HCT116 (cell line): ENCODE data around the gene TPMT. TPM values are rescaled to one million over a fixed set of nuclear protein-coding genes. Genes with fewer than 3 reads are reported as not detected.

Experiments
- ATAC-seq: fragments of 200-7000 bp; cut with Tn5 transposase; 2 replicates; pipeline ENCODE4 v1.9.1; 2020; ENCODE audit warnings: mild to moderate bottlenecking, moderate library complexity
- BruUV-seq: library from RNA; stranded (reverse); fragments of 400-500 nt; replicated peaks from 2 replicates; lab custom pipeline; 2021; lab: Mats Ljungman, UMichigan
- CTCF ChIA-PET: fragments of 300-600 bp; sonication (Branson Sonifier 250); formaldehyde crosslinking; loops from one replicate; lab custom pipeline; 2021; ENCODE audit warnings: antibody characterized with exemption; lab: Charles Lee
- POLR2A ChIA-PET: fragments of 300-600, 350-600 bp; sonication (Branson Sonifier 250); formaldehyde crosslinking; loops from one replicate; lab custom pipeline; 2021; ENCODE audit warnings: antibody characterized with exemption; lab: Charles Lee
- RAD21 ChIA-PET, 2 experiments: fragments of 300-600 bp; sonication (Branson Sonifier 250); formaldehyde crosslinking; loops; one replicate each; lab custom pipeline; 2023; ENCODE audit warnings: low total read pairs in 2 of 2; ENCODE audit not compliant: uncharacterized antibody in 2 of 2, unreplicated experiment in 2 of 2, low non-redundant PET in 1 of 2; lab: Charles Lee
- DNase-seq: peaks from one replicate; pipeline ENCODE4 v3.0.0-alpha.2; 2010; ENCODE audit warnings: low read depth, low spot score
- H2AFZ ChIP-seq: fragments of 200-600 bp; shearing (Covaris generic), sonication (generic); 2 replicates; pipeline ENCODE4 v1.6.1; 2017; ENCODE audit warnings: low read depth, mixed run types, mixed read lengths, antibody characterized with exemption, low read length; ENCODE audit not compliant: poor library complexity, severe bottlenecking
- H3K27ac ChIP-seq: 2 replicates; pipeline ENCODE4 v1.5.1; 2012; ENCODE audit warnings: low read depth, low read length
- H3K27me3 ChIP-seq: fragments of 200-600 bp; sonication (generic); 2 replicates; pipeline ENCODE4 v1.6.1; 2016; ENCODE audit warnings: mixed run types, low read length, mixed read lengths; ENCODE audit not compliant: insufficient read depth
- H3K36me3 ChIP-seq, 2 experiments: fragments of 200-500 bp in 1 of 2; fragments of 200-600 bp in 1 of 2; sonication (Bioruptor generic) in 1 of 2; sonication (generic) in 1 of 2; 2 replicates each; pipeline versions ENCODE4 v1.5.1 to v1.6.1; 2014 to 2016; ENCODE audit warnings: low read length in 2 of 2, inconsistent platforms in 1 of 2, mixed read lengths in 1 of 2, mixed run types in 1 of 2; ENCODE audit not compliant: insufficient read depth in 2 of 2, control insufficient read depth in 1 of 2
- H3K4me1 ChIP-seq, 2 experiments: fragments of 200-600 bp in 1 of 2; sonication (generic) in 1 of 2; 2 replicates each; pipeline versions ENCODE4 v1.5.1 to v1.6.1; 2012 to 2017; ENCODE audit warnings: low read length in 2 of 2, inconsistent platforms in 1 of 2, mild to moderate bottlenecking in 1 of 2, mixed read lengths in 1 of 2, mixed run types in 1 of 2, moderate library complexity in 1 of 2; ENCODE audit not compliant: insufficient read depth in 2 of 2, control insufficient read depth in 1 of 2
- H3K4me2 ChIP-seq: fragments of 200-600 bp; sonication (generic); 2 replicates; pipeline ENCODE4 v1.6.1; 2017; ENCODE audit warnings: mixed run types, low read length, mixed read lengths
- H3K4me3 ChIP-seq, 2 experiments: fragments of 200-600 bp in 1 of 2; sonication (generic) in 1 of 2; replicated peaks in 1 of 2; 2 replicates each; pipeline ENCODE4 v1.5.1; 2011 to 2016; ENCODE audit warnings: low read length in 2 of 2, control low read depth in 1 of 2, low read depth in 1 of 2, mild to moderate bottlenecking in 1 of 2, mixed read lengths in 1 of 2, mixed run types in 1 of 2
- H3K79me2 ChIP-seq: fragments of 200-600 bp; sonication (generic); 2 replicates; pipeline ENCODE4 v1.6.1; 2017; ENCODE audit warnings: mild to moderate bottlenecking, mixed run types, low read length, moderate library complexity, mixed read lengths; ENCODE audit not compliant: insufficient read depth
- H3K9ac ChIP-seq: fragments of 200-600 bp; sonication (generic); 2 replicates; pipeline ENCODE4 v1.6.1; 2016; ENCODE audit warnings: low read length, mixed read lengths
- H3K9me2 ChIP-seq: fragments of 200-600 bp; sonication (generic), shearing (Covaris generic); 2 replicates; pipeline ENCODE4 v1.6.1; 2017; ENCODE audit warnings: mixed run types, mild to moderate bottlenecking, moderate library complexity; ENCODE audit not compliant: insufficient read depth
- H3K9me3 ChIP-seq, 2 experiments: fragments of 200-500 bp in 1 of 2; fragments of 200-600 bp in 1 of 2; sonication (Bioruptor generic) in 1 of 2; sonication (generic) in 1 of 2; 2 replicates each; pipeline ENCODE4 v1.6.1; 2014 to 2017; ENCODE audit warnings: low read length in 2 of 2, mixed read lengths in 2 of 2, inconsistent platforms in 1 of 2, low read depth in 1 of 2, mild to moderate bottlenecking in 1 of 2, mixed run types in 1 of 2, moderate library complexity in 1 of 2; ENCODE audit not compliant: control insufficient read depth in 1 of 2, insufficient read depth in 1 of 2
- H4K20me1 ChIP-seq: fragments of 200-600 bp; sonication (generic), shearing (Covaris generic); 2 replicates; pipeline ENCODE4 v1.6.1; 2017; ENCODE audit warnings: mixed run types, mild to moderate bottlenecking, moderate library complexity; ENCODE audit not compliant: insufficient read depth
- CEBPB ChIP-seq: IDR thresholded peaks from 2 replicates; pipeline ENCODE4 v1.6.1; 2012; ENCODE audit warnings: low read depth
- ELF1 ChIP-seq: IDR thresholded peaks from 2 replicates; pipeline ENCODE4 v1.6.1; 2012; ENCODE audit warnings: low read depth, borderline replicate concordance
- EZH2phosphoT487 ChIP-seq: fragments of 200-600 bp; IDR thresholded peaks from 2 replicates; pipeline ENCODE4 v1.6.1; 2018; ENCODE audit warnings: antibody characterized with exemption, borderline replicate concordance
- JUND ChIP-seq: IDR thresholded peaks from 2 replicates; pipeline ENCODE4 v1.6.1; 2012
- POLR2A ChIP-seq: IDR thresholded peaks from 2 replicates; pipeline ENCODE4 v1.7.0; 2011; ENCODE audit warnings: borderline replicate concordance; ENCODE audit not compliant: insufficient read depth, insufficient read length; ENCODE audit errors: extremely low read depth
- POLR2AphosphoS5 ChIP-seq: IDR thresholded peaks from 2 replicates; pipeline ENCODE4 v1.6.1; 2011; ENCODE audit warnings: mild to moderate bottlenecking, low read depth, low read length, moderate library complexity
- RAD21 ChIP-seq: IDR thresholded peaks from 2 replicates; pipeline ENCODE4 v1.6.1; 2012; ENCODE audit warnings: low read depth, mild to moderate bottlenecking
- REST ChIP-seq: IDR thresholded peaks from 2 replicates; pipeline ENCODE4 v1.6.1; 2012; ENCODE audit warnings: low read depth
- SP1 ChIP-seq: IDR thresholded peaks from 2 replicates; pipeline ENCODE4 v1.6.1; 2012; ENCODE audit warnings: low read depth
- SRF ChIP-seq: IDR thresholded peaks from 2 replicates; pipeline ENCODE4 v1.6.1; 2012; ENCODE audit warnings: low read depth
- ZBTB33 ChIP-seq: IDR thresholded peaks from 2 replicates; pipeline ENCODE4 v1.6.1; 2011; ENCODE audit warnings: mild to moderate bottlenecking, low read length, moderate library complexity; ENCODE audit not compliant: insufficient replicate concordance; ENCODE audit errors: extremely low read depth
- intact Hi-C: fragments of 100-400 bp; cut with micrococcal nuclease; formaldehyde crosslinking; loops from 2 replicates; pipeline ENCODE4 v1.10.0; 2022
- total RNA-seq: library from RNA; stranded (reverse); gene quantifications from one replicate; pipeline ENCODE4 v1.2.1, GENCODE V29; 2021; ENCODE audit not compliant: unreplicated experiment

TPMT gene
- total RNA-seq, 1 experiment from 2014 or later = 10.1 TPM

- BruUV-seq = no TSS peak
- TF ChIP-seq JUND = no peak
- no peak for TF ChIP-seq SP1
- TF ChIP-seq CEBPB = no peak
- no peak for TF ChIP-seq SRF
- no peak for TF ChIP-seq POLR2A
- no peak for TF ChIP-seq REST
- no peak for TF ChIP-seq ELF1
- no peak for TF ChIP-seq POLR2AphosphoS5
- no peak for TF ChIP-seq RAD21
- TF ChIP-seq ZBTB33 = no peak
- TF ChIP-seq EZH2phosphoT487 = no peak
- Histone ChIP-seq H4K20me1 (no peaks in the 10 kb centered on the region), H3K9me3 (no peaks in the 10 kb centered on the region), H3K27me3 (no peaks in the 10 kb centered on the region), H3K4me2 (no peak overlapping the region), H3K4me3 (no peak overlapping the region), H3K9ac (no peak overlapping the region), H3K36me3 (no peaks in the 10 kb centered on the region), H3K79me2 (no peaks in the 10 kb centered on the region), H3K9me2 (no peaks in the 10 kb centered on the region), H3K27ac (no peak overlapping the region), H3K4me1 (no peaks in the 10 kb centered on the region), H2AFZ (no peak overlapping the region)
- ATAC-seq = no peak
- CTCF ChIA-PET = no interaction called here
- no peak for DNase-seq
- intact Hi-C loops = no loop called here
- POLR2A ChIA-PET = no interaction called here
- RAD21 ChIA-PET = no interaction called here
Measured at GRCh38 chr6:18132346-18132745, 22.5 kb downstream of the TPMT start.
